NCI-H1048 (cell line): ENCODE results near the gene SPATA24.
"Not testable (repeated sequence)": the region's sequence is repeated elsewhere in the genome, so short reads cannot be mapped to it uniquely, and the experiment has no call there.

Experiments used
- DNase-seq: peaks from one replicate; lab custom pipeline; 2025; lab: John Stamatoyannopoulos, UW

The SPATA24 gene

GRCh38 chr5:139416651-139417050 lies 12.8 kb upstream of the SPATA24 start:
- no peak for DNase-seq

GRCh38 chr5:139415869-139416268 lies 12.0 kb upstream of the SPATA24 start:
- DNase-seq, result no peak

- no peak for DNase-seq
Observed at GRCh38 chr5:139415221-139415861, 11.5 kb upstream of the SPATA24 start.

GRCh38 chr5:139414581-139415130 lies 10.8 kb upstream of the SPATA24 start:
- DNase-seq, result no peak

GRCh38 chr5:139413963-139414362 lies 10.1 kb upstream of the SPATA24 start:
- no peak for DNase-seq

- no peak for DNase-seq
Observed at GRCh38 chr5:139413153-139413552, 9.3 kb upstream of the SPATA24 start.

- DNase-seq, result no peak
Observed at GRCh38 chr5:139410993-139411828, 7.3 kb upstream of the SPATA24 start.

GRCh38 chr5:139410121-139410992 lies 6.5 kb upstream of the SPATA24 start:
- no peak for DNase-seq

GRCh38 chr5:139409116-139409515 lies 5.2 kb upstream of the SPATA24 start:
- not testable (repeated sequence) for DNase-seq

- no peak for DNase-seq
Observed at GRCh38 chr5:139408191-139408590, 4.3 kb upstream of the SPATA24 start.

GRCh38 chr5:139407517-139407916 lies 3.6 kb upstream of the SPATA24 start:
- no peak for DNase-seq

- DNase-seq, result no peak
Observed at GRCh38 chr5:139406963-139407362, 3.1 kb upstream of the SPATA24 start.

GRCh38 chr5:139404484-139404840 lies 573 bp upstream of the SPATA24 start:
- no peak for DNase-seq

- no peak for DNase-seq
Observed at GRCh38 chr5:139403418-139403786, 487 bp downstream of the SPATA24 start.

GRCh38 chr5:139402561-139403158 lies 1.2 kb downstream of the SPATA24 start:
- DNase-seq, result no peak

- no peak for DNase-seq
Observed at GRCh38 chr5:139401546-139401945, 2.3 kb downstream of the SPATA24 start.

- no peak for DNase-seq
Observed at GRCh38 chr5:139399501-139400121, 4.3 kb downstream of the SPATA24 start.

- no peak for DNase-seq
Observed at GRCh38 chr5:139397921-139398320, 6.0 kb downstream of the SPATA24 start.

- no peak for DNase-seq
Observed at GRCh38 chr5:139396691-139397090, 7.2 kb downstream of the SPATA24 start.

GRCh38 chr5:139395844-139396640 lies 7.8 kb downstream of the SPATA24 start:
- no peak for DNase-seq
